Mononuclear cell (primary cell): ENCODE measurements around the gene LRRC70. TPM values are rescaled to one million over a fixed set of nuclear protein-coding genes. Genes with fewer than 3 reads are reported as not detected.

Experiments used
- H3K27me3 ChIP-seq: 2 replicates; pipeline ENCODE4 v1.6.0; 2011; ENCODE audit warnings: low read length, control low read depth; ENCODE audit not compliant: insufficient read depth
- H3K4me1 ChIP-seq: 2 replicates; pipeline ENCODE4 v1.5.1; 2011; ENCODE audit warnings: mild to moderate bottlenecking, low read length, control low read depth; ENCODE audit not compliant: insufficient read depth
- H3K4me3 ChIP-seq: 2 replicates; pipeline ENCODE4 v1.5.1; 2011; ENCODE audit warnings: mild to moderate bottlenecking, low read length, moderate library complexity
- H3K9me3 ChIP-seq: 2 replicates; pipeline ENCODE4 v1.5.1; 2011; ENCODE audit warnings: low read depth, mild to moderate bottlenecking, control low read depth, low read length
- total RNA-seq: library from RNA; depleted of rRNA; stranded (reverse); fragments of >200 nt; gene quantifications from one replicate; pipeline ENCODE4 v1.2.3, GENCODE V29; 2012

Gene LRRC70
- total RNA-seq, 1 donor, result 8.6 TPM

GRCh38 chr5:62585751-62586150, 7.1 kb downstream of the LRRC70 start:
- H3K4me3 ChIP-seq, result no peak overlapping the region
- no peaks in the 10 kb centered on the region for H3K4me1 ChIP-seq
- H3K27me3 ChIP-seq, result no peaks in the 10 kb centered on the region
- no peaks in the 10 kb centered on the region for H3K9me3 ChIP-seq

- Histone ChIP-seq H3K4me3 (no peak overlapping the region), H3K4me1 (no peaks in the 10 kb centered on the region), H3K9me3 (no peaks in the 10 kb centered on the region), H3K27me3 (no peaks in the 10 kb centered on the region)
Observed at GRCh38 chr5:62587737-62588136, 9.1 kb downstream of the LRRC70 start.

- Histone ChIP-seq H3K9me3 (no peaks in the 10 kb centered on the region), H3K27me3 (no peaks in the 10 kb centered on the region), H3K4me1 (no peaks in the 10 kb centered on the region), H3K4me3 (no peak overlapping the region)
Observed at GRCh38 chr5:62588668-62589067, 10.0 kb downstream of the LRRC70 start.

- Histone ChIP-seq H3K4me1 (no peaks in the 10 kb centered on the region), H3K4me3 (no peak overlapping the region), H3K27me3 (no peaks in the 10 kb centered on the region), H3K9me3 (no peaks in the 10 kb centered on the region)
Observed at GRCh38 chr5:62589504-62589903, 10.9 kb downstream of the LRRC70 start.

GRCh38 chr5:62590387-62590786, 11.8 kb downstream of the LRRC70 start:
- Histone ChIP-seq H3K27me3 (no peaks in the 10 kb centered on the region), H3K4me1 (no peaks in the 10 kb centered on the region), H3K9me3 (no peaks in the 10 kb centered on the region), H3K4me3 (no peak overlapping the region)

- no peak overlapping the region for H3K4me3 ChIP-seq
- H3K27me3 ChIP-seq, result no peaks in the 10 kb centered on the region
- no peaks in the 10 kb centered on the region for H3K9me3 ChIP-seq
- H3K4me1 ChIP-seq, result no peaks in the 10 kb centered on the region
Observed at GRCh38 chr5:62592558-62592957, 13.9 kb downstream of the LRRC70 start.

- Histone ChIP-seq H3K9me3 (no peaks in the 10 kb centered on the region), H3K27me3 (no peaks in the 10 kb centered on the region), H3K4me3 (no peak overlapping the region), H3K4me1 (no peaks in the 10 kb centered on the region)
Observed at GRCh38 chr5:62593331-62593730, 14.7 kb downstream of the LRRC70 start.

- Histone ChIP-seq H3K4me3 (no peak overlapping the region), H3K4me1 (no peaks in the 10 kb centered on the region), H3K9me3 (no peaks in the 10 kb centered on the region), H3K27me3 (no peaks in the 10 kb centered on the region)
Observed at GRCh38 chr5:62594364-62594984, 15.9 kb downstream of the LRRC70 start.

- Histone ChIP-seq H3K27me3 (no peaks in the 10 kb centered on the region), H3K4me1 (no peaks in the 10 kb centered on the region), H3K4me3 (no peak overlapping the region), H3K9me3 (no peaks in the 10 kb centered on the region)
Observed at GRCh38 chr5:62596096-62596495, 17.5 kb downstream of the LRRC70 start.

GRCh38 chr5:62596691-62597090, 18.1 kb downstream of the LRRC70 start:
- Histone ChIP-seq H3K4me1 (no peaks in the 10 kb centered on the region), H3K9me3 (no peaks in the 10 kb centered on the region), H3K4me3 (no peak overlapping the region), H3K27me3 (no peaks in the 10 kb centered on the region)

GRCh38 chr5:62597314-62597713, 18.7 kb downstream of the LRRC70 start:
- H3K9me3 ChIP-seq, result no peaks in the 10 kb centered on the region
- no peak overlapping the region for H3K4me3 ChIP-seq
- H3K27me3 ChIP-seq, result no peaks in the 10 kb centered on the region
- H3K4me1 ChIP-seq, result no peaks in the 10 kb centered on the region

- Histone ChIP-seq H3K4me3 (no peak overlapping the region), H3K9me3 (no peaks in the 10 kb centered on the region), H3K4me1 (no peaks in the 10 kb centered on the region), H3K27me3 (no peaks in the 10 kb centered on the region)
Observed at GRCh38 chr5:62600560-62601252, 22.1 kb downstream of the LRRC70 start.

- no peaks in the 10 kb centered on the region for H3K27me3 ChIP-seq
- no peaks in the 10 kb centered on the region for H3K9me3 ChIP-seq
- no peak overlapping the region for H3K4me3 ChIP-seq
Observed at GRCh38 chr5:62603934-62604333, 25.3 kb downstream of the LRRC70 start.

GRCh38 chr5:62605638-62606037, 27.0 kb downstream of the LRRC70 start:
- no peak overlapping the region for H3K4me3 ChIP-seq
- no peaks in the 10 kb centered on the region for H3K27me3 ChIP-seq
- no peaks in the 10 kb centered on the region for H3K4me1 ChIP-seq
- no peaks in the 10 kb centered on the region for H3K9me3 ChIP-seq

More at GRCh38 chr5:62603934-62604333, 25.3 kb downstream of the LRRC70 start:
- H3K4me1 ChIP-seq, result no peaks in the 10 kb centered on the region

- H3K4me3 ChIP-seq, result no peak overlapping the region
- no peaks in the 10 kb centered on the region for H3K27me3 ChIP-seq
- no peaks in the 10 kb centered on the region for H3K9me3 ChIP-seq
- H3K4me1 ChIP-seq, result no peaks in the 10 kb centered on the region
Observed at GRCh38 chr5:62606878-62607277, 28.3 kb downstream of the LRRC70 start.

GRCh38 chr5:62607615-62608014, 29.0 kb downstream of the LRRC70 start:
- H3K9me3 ChIP-seq, result no peaks in the 10 kb centered on the region
- H3K4me3 ChIP-seq, result no peak overlapping the region
- H3K4me1 ChIP-seq, result no peaks in the 10 kb centered on the region
- no peaks in the 10 kb centered on the region for H3K27me3 ChIP-seq
